Activated gamma-delta T cell treated with anti-CD3 and anti-CD28 coated beads, Interleukin-2, amount 50 U/mL, for 16 hours (primary cell): Measurements from ENCODE around the gene EML4.

Source experiments
- DNase-seq: peaks from one replicate; pipeline ENCODE4 v3.0.0-alpha.2; 2020; ENCODE audit warnings: low read depth

EML4 gene

GRCh38 chr2:42304059-42304713, 135.0 kb downstream of the EML4 start:
- no peak for DNase-seq

DNA sequence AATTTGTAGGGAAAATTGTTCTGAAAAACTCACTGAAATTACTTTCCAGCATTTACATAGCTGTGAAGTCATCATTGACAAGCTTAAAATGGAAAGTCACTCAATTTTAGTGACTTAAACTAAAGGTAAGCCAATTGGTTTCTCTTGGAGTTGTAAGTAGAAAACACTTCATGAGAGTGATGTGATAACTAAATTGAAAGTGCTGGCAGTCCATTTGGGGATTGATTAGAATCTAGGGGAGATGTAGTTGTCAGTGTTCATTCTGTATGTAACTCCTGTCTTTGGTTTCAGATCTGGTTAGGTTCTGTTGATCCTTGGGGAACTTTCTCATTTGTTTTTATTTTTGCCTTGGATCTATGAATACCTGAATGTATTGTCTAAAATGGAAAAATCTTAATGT, 138.0 kb downstream of the EML4 start:
- DNase-seq, result no peak

- no peak for DNase-seq
Observed at GRCh38 chr2:42309366-42309765, 140.2 kb downstream of the EML4 start.

DNA sequence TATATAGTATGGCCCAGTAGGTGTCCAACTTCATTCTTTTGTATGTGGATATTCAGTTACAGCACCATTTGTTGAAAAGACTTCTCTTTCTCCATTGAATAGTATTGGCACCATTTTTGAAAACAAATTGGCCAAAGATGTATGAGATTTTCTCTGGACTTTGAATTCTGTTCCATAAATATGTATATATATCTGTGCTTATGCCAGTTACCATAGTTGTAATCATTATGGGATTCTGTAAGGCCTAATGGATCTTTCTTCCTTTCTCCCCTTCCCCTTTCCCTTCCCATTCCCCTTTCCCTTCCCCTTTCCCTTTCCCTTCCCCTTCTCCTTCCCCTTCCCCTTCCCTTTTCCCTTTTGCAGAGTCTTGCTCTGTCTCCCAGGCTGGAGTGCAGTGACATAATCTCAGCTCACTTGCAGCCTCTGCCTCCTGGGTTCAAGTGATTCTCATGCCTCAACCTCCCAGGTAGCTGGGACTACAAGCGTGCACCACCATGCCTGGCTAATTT, 140.9 kb downstream of the EML4 start:
- no peak for DNase-seq

- no peak for DNase-seq
Observed at GRCh38 chr2:42312106-42312505, 143.0 kb downstream of the EML4 start.

- DNase-seq, result no peak
Observed at GRCh38 chr2:42314892-42315468, 145.8 kb downstream of the EML4 start.

GRCh38 chr2:42315844-42316470, 146.8 kb downstream of the EML4 start:
- DNase-seq, result no peak

- no peak for DNase-seq
Observed at GRCh38 chr2:42316910-42317309, 147.8 kb downstream of the EML4 start.

GRCh38 chr2:42317486-42317885, 148.3 kb downstream of the EML4 start:
- DNase-seq, result no peak

GRCh38 chr2:42317945-42318344, 148.8 kb downstream of the EML4 start:
- no peak for DNase-seq

- no peak for DNase-seq
Observed at GRCh38 chr2:42319265-42319664, 150.1 kb downstream of the EML4 start.

DNA sequence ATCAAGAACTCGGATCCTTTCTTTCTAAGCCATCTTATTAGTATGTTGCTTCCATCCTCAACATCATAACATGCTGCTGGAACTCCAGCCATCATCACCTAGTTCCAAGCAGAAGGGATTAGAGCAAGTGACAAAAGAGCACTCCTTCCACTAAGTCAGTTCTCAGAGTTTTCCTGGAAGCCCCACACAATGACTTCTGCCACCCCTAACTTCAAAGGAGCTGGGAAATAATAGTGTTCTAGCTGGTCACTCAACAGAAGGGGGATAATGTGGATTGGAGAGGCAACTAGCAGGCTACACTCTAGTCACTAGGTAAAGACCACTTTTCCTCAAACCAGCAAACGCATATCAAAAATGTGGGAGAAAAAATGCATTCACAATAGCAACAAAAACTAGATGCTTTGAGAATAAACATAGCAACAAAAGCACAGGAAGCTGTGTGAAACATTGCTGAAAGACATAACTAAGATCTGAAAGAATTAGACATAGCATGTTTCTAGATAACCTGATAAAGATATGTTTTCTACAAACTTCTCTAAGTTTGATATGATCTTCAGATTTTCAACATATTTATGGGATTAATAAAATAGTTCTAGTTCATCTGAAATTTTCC, 152.4 kb downstream of the EML4 start:
- no peak for DNase-seq

DNA sequence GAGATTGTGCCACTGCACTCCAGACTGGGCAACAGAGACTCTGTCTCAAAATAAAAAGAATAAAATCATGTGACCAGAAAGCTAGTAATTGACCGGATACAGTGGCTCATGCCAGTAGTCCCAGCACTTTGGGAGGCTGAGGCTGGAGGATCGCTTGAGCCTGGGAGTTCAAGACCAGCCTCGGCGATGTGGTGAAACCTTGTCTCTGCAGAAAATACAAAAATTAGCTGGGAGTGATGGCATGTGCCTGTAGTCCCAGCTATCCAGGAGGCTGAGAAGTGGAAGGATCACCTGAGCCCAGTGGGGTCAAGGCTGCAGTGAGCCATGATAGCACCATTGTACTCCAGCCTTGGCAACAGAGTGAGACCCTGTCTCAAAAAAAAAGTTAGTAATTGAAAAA, 155.1 kb downstream of the EML4 start:
- no peak for DNase-seq

DNA sequence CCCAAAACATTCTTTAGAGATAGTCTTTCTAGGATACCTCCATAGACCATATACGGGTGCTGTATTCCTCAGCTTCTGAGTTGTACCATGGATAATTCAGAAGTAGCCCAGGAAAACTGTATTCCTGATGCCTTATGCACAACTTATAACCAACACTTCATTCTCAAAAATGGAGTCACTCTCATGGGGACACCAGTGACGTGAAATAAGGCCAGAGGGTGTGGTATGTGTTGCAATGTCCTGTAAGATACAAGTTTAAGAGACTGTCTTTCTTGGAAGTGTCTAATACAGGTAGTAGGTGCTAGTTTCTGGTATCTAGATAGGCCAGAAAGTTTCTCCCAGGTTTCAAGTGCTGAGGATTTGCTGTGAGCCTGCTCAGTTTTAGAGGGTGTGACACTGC, 155.8 kb downstream of the EML4 start:
- no peak for DNase-seq

GRCh38 chr2:42325609-42326008, 156.5 kb downstream of the EML4 start:
- DNase-seq, result no peak

DNA sequence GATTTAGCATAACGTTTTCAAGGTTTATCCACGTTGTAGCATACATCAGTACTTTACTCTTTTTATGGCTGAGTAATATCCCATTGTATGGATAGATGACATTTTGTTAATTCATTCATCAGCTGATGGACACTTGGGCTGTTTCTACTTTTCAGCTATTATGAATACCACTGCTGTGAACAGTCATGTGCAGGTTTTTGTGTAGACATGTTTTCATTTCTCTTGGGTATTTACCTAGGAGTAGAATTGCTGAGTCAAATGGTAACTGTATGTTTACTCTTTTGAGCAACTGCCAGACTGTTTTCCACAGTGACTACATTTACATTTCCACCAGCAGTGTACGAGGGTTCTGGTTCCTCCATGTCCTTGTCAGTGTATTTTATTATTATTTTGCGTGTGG, 158.0 kb downstream of the EML4 start:
- DNase-seq, result no peak

GRCh38 chr2:42328148-42328833, 159.1 kb downstream of the EML4 start:
- DNase-seq, result no peak

- no peak for DNase-seq
Observed at GRCh38 chr2:42328923-42329322, 159.8 kb downstream of the EML4 start.

- no peak for DNase-seq
Observed at GRCh38 chr2:42329736-42330135, 160.6 kb downstream of the EML4 start.

GRCh38 chr2:42331569-42332284, 162.6 kb downstream of the EML4 start:
- DNase-seq, result no peak

DNA sequence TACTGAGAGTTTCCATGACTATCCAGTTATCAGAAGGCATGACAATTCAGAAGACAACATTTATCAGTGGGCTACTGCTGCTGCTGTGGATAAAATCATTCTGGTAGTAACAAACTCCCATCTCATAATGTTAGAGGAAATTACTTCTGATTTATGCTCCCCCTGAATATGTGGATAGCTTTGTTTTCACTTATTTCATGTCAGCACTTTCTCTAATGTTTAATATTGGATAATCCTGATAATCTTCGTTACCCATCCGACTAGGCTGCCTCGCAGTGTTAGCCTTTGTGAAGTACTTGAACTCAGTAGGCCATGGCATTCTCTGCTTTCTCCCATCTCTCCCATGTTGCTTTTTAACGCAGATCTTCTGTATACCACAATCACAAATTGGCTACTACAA, 163.4 kb downstream of the EML4 start:
- DNase-seq, result no peak

DNA sequence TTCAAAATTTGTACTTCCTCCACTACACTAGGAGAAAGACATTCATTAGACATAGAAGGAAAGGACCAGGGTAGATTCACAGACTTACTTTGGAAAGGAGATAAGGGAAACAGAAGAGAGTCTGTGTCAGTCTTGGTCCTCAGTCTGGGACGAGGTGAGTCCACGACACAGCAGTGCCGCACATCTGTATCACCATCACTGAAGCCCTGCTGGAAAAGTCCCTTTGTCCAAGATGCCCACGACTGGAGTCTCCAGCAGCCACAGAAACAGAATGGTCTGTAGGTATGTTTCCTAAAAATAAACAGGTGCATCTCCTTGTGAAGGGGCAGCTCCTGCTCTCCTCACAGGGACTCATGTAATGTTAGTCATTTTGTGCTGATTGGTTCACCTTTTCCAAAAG, 164.4 kb downstream of the EML4 start:
- no peak for DNase-seq
